Endothelial cell of umbilical vein (primary cell): ENCODE measurements around the gene DIP2C.

ENCODE experiments used
- CTCF ChIP-seq, 2 donors: IDR thresholded peaks; 1 replicate in 1 of 2; 2 replicates in 1 of 2; pipeline ENCODE4 v1.5.1; 2011; ENCODE audit warnings: low read length in 2 of 2, mild to moderate bottlenecking in 2 of 2, moderate library complexity in 2 of 2, control low read depth in 1 of 2, inconsistent platforms in 1 of 2, low read depth in 1 of 2; ENCODE audit not compliant: insufficient read depth in 1 of 2; ENCODE audit errors: extremely low read depth in 1 of 2
- EZH2 ChIP-seq: IDR thresholded peaks from 2 replicates; pipeline ENCODE4 v1.6.1; 2012; ENCODE audit warnings: borderline replicate concordance, low read depth, mild to moderate bottlenecking, moderate library complexity, low read length, inconsistent platforms; ENCODE audit not compliant: severe bottlenecking
- FOS ChIP-seq: IDR thresholded peaks from 2 replicates; pipeline ENCODE4 v1.6.1; 2011; ENCODE audit warnings: mild to moderate bottlenecking, low read length, moderate library complexity, borderline replicate concordance; ENCODE audit not compliant: insufficient read depth
- GATA2 ChIP-seq: IDR thresholded peaks from 2 replicates; pipeline ENCODE4 v1.7.0; 2011; ENCODE audit warnings: low read depth, mild to moderate bottlenecking, moderate library complexity, mixed read lengths, low read length; ENCODE audit not compliant: insufficient read length, insufficient read depth
- JUN ChIP-seq: IDR thresholded peaks from 2 replicates; pipeline ENCODE4 v1.6.1; 2011; ENCODE audit warnings: borderline replicate concordance, low read depth; ENCODE audit not compliant: insufficient read length, insufficient read depth
- MAX ChIP-seq: IDR thresholded peaks from 2 replicates; pipeline ENCODE4 v1.6.1; 2011; ENCODE audit not compliant: insufficient read depth, insufficient read length
- MYC ChIP-seq: IDR thresholded peaks from one replicate; pipeline ENCODE4 v1.6.1; 2011; ENCODE audit warnings: mild to moderate bottlenecking, low read depth, low read length
- POLR2A ChIP-seq: IDR thresholded peaks from 2 replicates; pipeline ENCODE4 v1.6.1; 2012; ENCODE audit warnings: low read depth, mild to moderate bottlenecking, control low read depth, low read length
- POLR2AphosphoS5 ChIP-seq: IDR thresholded peaks from 2 replicates; pipeline ENCODE4 v1.6.1; 2012; ENCODE audit warnings: low read depth, mild to moderate bottlenecking, control low read depth, low read length, moderate library complexity; ENCODE audit not compliant: insufficient read depth

GRCh38 chr10:597976-598375 is 91.5 kb downstream of the DIP2C start:
- no peak for TF ChIP-seq CTCF (IDR thresholded peaks at IDR 0.05; ENCODE audit: extremely low read depth in 1 of 2, insufficient read depth in 1 of 2, low read depth in 1 of 2, low read length in 2 of 2)
- no peak for TF ChIP-seq POLR2AphosphoS5
- no peak for TF ChIP-seq POLR2A
- TF ChIP-seq MAX, result no peak
- TF ChIP-seq EZH2, result no peak
- TF ChIP-seq MYC, result no peak
- no peak for TF ChIP-seq JUN
- TF ChIP-seq FOS, result no peak
- TF ChIP-seq GATA2, result no peak
